ENCODE results near the gene KCNE3.

KCNE3 gene

DNA sequence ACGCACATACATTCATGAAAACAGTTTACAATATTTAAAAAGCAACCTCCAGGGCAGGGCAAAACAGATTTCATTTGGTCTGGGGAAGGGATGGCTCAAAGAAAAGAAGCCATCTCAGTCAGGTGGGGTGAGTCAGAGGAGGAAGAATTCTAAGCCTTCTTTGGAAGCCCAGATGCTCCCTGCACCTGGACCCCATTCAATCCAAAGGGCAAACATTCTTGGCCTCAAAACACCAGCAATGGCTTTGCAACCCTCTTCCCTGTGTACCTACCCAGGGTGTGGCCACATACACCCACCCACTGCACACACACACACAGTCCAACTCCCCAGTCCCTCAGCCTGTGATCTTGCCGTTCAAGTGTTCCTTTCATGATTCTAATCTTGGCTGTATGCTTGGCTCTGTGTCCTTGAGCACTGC lies 2.0 kb downstream of the KCNE3 start:
- ChIA-PET CTCF (no interaction called here), POLR2A (ENCODE audit: low non-redundant PET) (no interaction called here)
- DNase-seq (ENCODE audit: low spot score): no peak
- TF ChIP-seq CTCF (conservative IDR thresholded peaks at IDR 0.05; ENCODE audit: low read depth): no peak
- no peak overlapping the region for H3K27ac ChIP-seq

DNA sequence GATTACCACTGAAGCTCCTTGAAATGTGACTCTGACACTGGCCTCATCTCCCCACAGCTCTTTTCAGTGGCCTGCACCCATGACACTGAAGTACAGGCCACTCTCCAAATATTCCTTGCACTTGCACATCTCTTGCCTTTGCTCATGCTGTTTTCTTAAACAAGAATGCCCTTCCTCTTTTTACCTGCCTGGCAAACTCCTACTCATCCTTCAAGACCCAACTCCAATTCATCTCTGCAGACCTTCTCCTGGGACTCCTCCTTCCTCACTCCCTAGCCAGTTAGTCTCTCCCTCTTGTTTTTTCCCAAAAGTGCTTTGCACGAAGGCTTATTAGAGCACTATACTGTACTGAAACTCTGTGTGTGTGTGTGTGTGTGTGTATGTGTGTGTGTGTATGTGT lies 2.6 kb downstream of the KCNE3 start:
- no peak for TF ChIP-seq CTCF (conservative IDR thresholded peaks at IDR 0.05; ENCODE audit: low read depth)
- ChIA-PET POLR2A (ENCODE audit: low non-redundant PET) (no interaction called here), CTCF (interaction anchor here (1.0 to 1.2 kb wide), 2 partner anchors 11 to 106 kb away, joined by 3 to 4 read pairs; no protein-coding TSS in a partner anchor)
- no peak overlapping the region for H3K27ac ChIP-seq
- no peak for DNase-seq (ENCODE audit: low spot score)

- no peak overlapping the region for H3K27ac ChIP-seq
- DNase-seq (ENCODE audit: low spot score): no peak
- no peak for TF ChIP-seq CTCF (conservative IDR thresholded peaks at IDR 0.05; ENCODE audit: low read depth)
- ChIA-PET POLR2A (ENCODE audit: low non-redundant PET) (no interaction called here), CTCF (interaction anchor here (1.7 kb wide), 1 partner anchor 10 kb away, joined by 14 read pairs; no protein-coding TSS in a partner anchor)
These were observed 4.1 kb downstream of the KCNE3 start for GRCh38 chr11:74463216-74463615.

DNA sequence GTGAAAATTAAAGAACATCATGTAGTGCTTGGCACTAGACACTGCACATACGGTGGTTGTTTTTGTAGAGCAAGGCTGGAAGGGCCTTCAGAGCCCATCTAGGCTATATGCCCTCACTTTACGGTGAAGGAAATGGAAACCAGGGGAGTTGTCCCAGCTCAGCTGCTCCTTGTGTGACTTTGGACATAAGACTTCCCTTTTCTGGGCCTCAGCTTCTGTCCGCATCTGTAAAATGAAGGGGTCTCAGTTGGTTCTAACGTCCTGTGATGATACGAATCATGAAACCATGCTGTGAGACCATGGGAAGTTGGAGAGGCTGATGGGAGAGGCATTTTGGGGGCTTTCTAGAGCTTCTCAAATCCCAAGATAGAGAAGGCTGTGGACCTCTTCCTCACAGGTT lies 4.7 kb downstream of the KCNE3 start:
- CTCF ChIA-PET: interaction anchor here (1.7 kb wide), 1 partner anchor 9 kb away, joined by 14 read pairs; no protein-coding TSS in a partner anchor
- no peak for DNase-seq (ENCODE audit: low spot score)
- POLR2A ChIA-PET (ENCODE audit: low non-redundant PET): no interaction called here
- no peak for TF ChIP-seq CTCF (conservative IDR thresholded peaks at IDR 0.05; ENCODE audit: low read depth)
- H3K27ac ChIP-seq: no peak overlapping the region

GRCh38 chr11:74462009-74462408 lies 5.3 kb downstream of the KCNE3 start:
- POLR2A ChIA-PET (ENCODE audit: low non-redundant PET): no interaction called here

DNA sequence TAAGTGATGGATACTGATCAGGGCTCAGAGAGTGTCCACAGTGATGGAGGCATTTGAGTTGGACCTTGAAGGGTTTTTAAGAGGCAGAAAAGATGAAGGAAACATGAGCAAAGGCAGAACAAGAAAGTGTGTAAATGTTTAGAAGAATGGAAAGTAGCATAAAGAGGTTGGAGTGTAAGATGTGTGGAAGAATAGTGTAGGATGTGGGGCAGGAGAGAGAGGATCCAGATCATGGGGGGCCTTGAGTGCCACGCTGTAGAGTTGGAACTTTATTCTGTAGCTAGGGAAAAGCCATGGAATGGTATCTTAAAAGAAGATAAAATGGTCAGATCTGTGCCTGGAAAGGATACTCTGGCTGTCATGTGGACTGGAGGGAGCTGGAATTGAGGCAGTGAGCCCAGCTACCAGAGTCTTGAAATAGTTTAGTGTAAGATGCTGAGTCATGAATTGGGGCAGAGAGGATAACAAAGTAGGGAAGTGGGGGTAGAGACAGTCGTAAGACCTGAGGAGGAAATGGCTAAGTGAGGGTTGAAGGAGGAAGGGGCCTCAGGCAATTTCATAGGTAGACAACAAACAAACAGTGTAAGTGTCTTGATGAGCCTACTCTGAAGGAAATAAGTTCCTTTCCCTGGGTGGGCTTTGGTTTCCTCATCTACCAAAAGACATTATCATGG lies 6.7 kb downstream of the KCNE3 start:
- no peak for TF ChIP-seq CTCF (conservative IDR thresholded peaks at IDR 0.05; ENCODE audit: low read depth)
- H3K27ac ChIP-seq: no peak overlapping the region
- ChIA-PET POLR2A (ENCODE audit: low non-redundant PET) (no interaction called here), CTCF (interaction anchor here (0.7 kb wide), 1 partner anchor 475 kb away, joined by 4 read pairs; no protein-coding TSS in a partner anchor)
- DNase-seq (ENCODE audit: low spot score): no peak

More at GRCh38 chr11:74462009-74462408, 5.3 kb downstream of the KCNE3 start:
- DNase-seq (ENCODE audit: low spot score): no peak
- no peak overlapping the region for H3K27ac ChIP-seq
- CTCF ChIA-PET: interaction anchor here (0.6 to 1.0 kb wide), 3 partner anchors 9 to 25 kb away, joined by 3 to 4 read pairs (median 3); no protein-coding TSS in a partner anchor
- TF ChIP-seq CTCF (conservative IDR thresholded peaks at IDR 0.05; ENCODE audit: low read depth): no peak

All from RWPE1 (cell line).